HL-60 (cell line): ENCODE measurements around the gene SETD6.

Experiments
- DNase-seq, 2 experiments: peaks; one replicate each; pipeline ENCODE4 v3.0.0-alpha.2; 2010 to 2020; ENCODE audit warnings: low read depth in 1 of 2, low spot score in 1 of 2
- H3K27ac ChIP-seq: fragments of 250-450 bp; sonication (Bioruptor Pico); replicated peaks from 2 replicates; pipeline ENCODE4 v1.5.1; 2020; ENCODE audit warnings: mild to moderate bottlenecking, moderate library complexity
- H3K27me3 ChIP-seq: fragments of 250-450 bp; sonication (Bioruptor Pico); 2 replicates; pipeline ENCODE4 v1.5.1; 2021; ENCODE audit warnings: mild to moderate bottlenecking, moderate library complexity; ENCODE audit not compliant: insufficient read depth, poor library complexity, severe bottlenecking
- H3K4me3 ChIP-seq: replicated peaks from 2 replicates; pipeline ENCODE4 v1.5.1; 2011; ENCODE audit warnings: mild to moderate bottlenecking, control low read depth, low read length; ENCODE audit not compliant: insufficient read depth
- GABPA ChIP-seq: IDR thresholded peaks from 2 replicates; pipeline ENCODE4 v1.6.1; 2012; ENCODE audit warnings: low read depth
- POLR2AphosphoS5 ChIP-seq: IDR thresholded peaks from 2 replicates; pipeline ENCODE4 v1.6.1; 2012; ENCODE audit warnings: low read depth
- SPI1 ChIP-seq: IDR thresholded peaks from 2 replicates; pipeline ENCODE4 v1.6.1; 2012; ENCODE audit warnings: low read depth, mild to moderate bottlenecking, borderline replicate concordance
- TF ChIP-seq, protein P1 (sequence below): IDR thresholded peaks from 2 replicates; pipeline ENCODE4 v1.6.1; 2012; ENCODE audit warnings: low read depth; ENCODE audit not compliant: insufficient replicate concordance
- TF ChIP-seq, protein P2 (sequence below): IDR thresholded peaks from one replicate; pipeline ENCODE4 v1.5.1; 2011; ENCODE audit warnings: low read length, control low read depth, inconsistent platforms; ENCODE audit not compliant: insufficient read depth

Gene SETD6

DNA sequence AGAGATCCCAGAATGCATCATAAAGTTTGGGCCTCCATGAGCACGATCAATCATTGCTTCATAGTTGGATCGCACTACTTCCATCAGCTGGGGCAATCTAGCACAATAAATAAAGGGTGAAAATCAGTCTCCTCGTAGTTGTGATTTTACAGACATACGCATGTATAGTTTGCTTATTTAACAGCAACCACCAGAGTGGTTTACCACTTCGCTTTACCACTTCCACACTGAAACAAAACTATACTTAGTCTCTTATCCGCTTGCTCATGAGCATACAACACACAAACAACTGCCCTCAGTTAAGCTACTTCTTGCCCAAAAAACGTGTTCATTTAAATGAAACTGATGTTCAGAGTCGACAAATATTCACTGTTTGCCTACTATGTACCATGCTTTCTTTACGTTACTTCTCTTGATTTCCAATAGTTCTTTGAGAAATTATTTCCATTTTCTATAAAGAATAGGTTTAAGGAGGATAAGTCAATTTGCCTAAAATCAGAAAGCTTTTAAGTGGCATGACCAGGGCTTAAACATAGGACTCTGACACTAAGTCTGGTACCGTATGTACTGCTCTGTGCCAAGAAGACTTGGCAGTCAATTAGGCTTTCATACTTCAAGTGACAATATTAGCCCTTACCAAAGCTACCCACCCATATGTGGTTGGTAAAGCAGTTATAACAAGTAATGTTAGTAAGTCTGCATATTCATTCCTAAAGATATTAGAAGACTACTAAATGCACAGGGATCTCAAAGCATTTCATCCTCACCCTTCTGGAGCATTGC lies 22.0 kb downstream of the SETD6 start:
- H3K4me3 ChIP-seq = no peak overlapping the region
- no peak overlapping the region for H3K27ac ChIP-seq
- H3K27me3 ChIP-seq = no peaks in the 10 kb centered on the region
- TF ChIP-seq SPI1 = no peak
- TF ChIP-seq, protein P1, sequence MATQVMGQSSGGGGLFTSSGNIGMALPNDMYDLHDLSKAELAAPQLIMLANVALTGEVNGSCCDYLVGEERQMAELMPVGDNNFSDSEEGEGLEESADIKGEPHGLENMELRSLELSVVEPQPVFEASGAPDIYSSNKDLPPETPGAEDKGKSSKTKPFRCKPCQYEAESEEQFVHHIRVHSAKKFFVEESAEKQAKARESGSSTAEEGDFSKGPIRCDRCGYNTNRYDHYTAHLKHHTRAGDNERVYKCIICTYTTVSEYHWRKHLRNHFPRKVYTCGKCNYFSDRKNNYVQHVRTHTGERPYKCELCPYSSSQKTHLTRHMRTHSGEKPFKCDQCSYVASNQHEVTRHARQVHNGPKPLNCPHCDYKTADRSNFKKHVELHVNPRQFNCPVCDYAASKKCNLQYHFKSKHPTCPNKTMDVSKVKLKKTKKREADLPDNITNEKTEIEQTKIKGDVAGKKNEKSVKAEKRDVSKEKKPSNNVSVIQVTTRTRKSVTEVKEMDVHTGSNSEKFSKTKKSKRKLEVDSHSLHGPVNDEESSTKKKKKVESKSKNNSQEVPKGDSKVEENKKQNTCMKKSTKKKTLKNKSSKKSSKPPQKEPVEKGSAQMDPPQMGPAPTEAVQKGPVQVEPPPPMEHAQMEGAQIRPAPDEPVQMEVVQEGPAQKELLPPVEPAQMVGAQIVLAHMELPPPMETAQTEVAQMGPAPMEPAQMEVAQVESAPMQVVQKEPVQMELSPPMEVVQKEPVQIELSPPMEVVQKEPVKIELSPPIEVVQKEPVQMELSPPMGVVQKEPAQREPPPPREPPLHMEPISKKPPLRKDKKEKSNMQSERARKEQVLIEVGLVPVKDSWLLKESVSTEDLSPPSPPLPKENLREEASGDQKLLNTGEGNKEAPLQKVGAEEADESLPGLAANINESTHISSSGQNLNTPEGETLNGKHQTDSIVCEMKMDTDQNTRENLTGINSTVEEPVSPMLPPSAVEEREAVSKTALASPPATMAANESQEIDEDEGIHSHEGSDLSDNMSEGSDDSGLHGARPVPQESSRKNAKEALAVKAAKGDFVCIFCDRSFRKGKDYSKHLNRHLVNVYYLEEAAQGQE = no peak
- no peak for TF ChIP-seq GABPA
- TF ChIP-seq POLR2AphosphoS5 = no peak
- TF ChIP-seq, protein P2, sequence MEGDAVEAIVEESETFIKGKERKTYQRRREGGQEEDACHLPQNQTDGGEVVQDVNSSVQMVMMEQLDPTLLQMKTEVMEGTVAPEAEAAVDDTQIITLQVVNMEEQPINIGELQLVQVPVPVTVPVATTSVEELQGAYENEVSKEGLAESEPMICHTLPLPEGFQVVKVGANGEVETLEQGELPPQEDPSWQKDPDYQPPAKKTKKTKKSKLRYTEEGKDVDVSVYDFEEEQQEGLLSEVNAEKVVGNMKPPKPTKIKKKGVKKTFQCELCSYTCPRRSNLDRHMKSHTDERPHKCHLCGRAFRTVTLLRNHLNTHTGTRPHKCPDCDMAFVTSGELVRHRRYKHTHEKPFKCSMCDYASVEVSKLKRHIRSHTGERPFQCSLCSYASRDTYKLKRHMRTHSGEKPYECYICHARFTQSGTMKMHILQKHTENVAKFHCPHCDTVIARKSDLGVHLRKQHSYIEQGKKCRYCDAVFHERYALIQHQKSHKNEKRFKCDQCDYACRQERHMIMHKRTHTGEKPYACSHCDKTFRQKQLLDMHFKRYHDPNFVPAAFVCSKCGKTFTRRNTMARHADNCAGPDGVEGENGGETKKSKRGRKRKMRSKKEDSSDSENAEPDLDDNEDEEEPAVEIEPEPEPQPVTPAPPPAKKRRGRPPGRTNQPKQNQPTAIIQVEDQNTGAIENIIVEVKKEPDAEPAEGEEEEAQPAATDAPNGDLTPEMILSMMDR = no peak
- DNase-seq = no peak

DNA sequence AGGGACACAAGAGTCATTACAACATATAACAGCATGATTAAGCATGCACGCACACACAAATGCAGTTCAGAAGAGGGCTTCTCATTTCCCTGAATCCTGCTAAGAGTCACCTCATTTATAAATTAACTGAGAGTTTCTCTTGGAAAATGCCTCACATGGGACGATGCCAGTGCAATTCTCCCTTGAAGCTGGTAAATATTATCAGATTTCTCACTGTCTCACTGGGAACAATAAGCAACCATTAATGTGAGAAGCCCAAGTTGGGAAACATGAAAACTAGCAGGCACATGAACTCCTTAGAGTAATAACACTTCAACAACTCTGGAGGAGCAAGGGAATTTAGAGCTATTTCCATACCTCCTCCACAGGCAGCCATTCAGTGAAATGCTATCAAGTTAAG lies 26.4 kb downstream of the SETD6 start:
- Histone ChIP-seq H3K4me3 (no peak overlapping the region), H3K27ac (no peak overlapping the region), H3K27me3 (no peaks in the 10 kb centered on the region)
- TF ChIP-seq SPI1 (no peak), POLR2AphosphoS5 (no peak), GABPA (no peak)
- TF ChIP-seq, protein P2 = no peak
- TF ChIP-seq, protein P1 = no peak
- no peak for DNase-seq

DNA sequence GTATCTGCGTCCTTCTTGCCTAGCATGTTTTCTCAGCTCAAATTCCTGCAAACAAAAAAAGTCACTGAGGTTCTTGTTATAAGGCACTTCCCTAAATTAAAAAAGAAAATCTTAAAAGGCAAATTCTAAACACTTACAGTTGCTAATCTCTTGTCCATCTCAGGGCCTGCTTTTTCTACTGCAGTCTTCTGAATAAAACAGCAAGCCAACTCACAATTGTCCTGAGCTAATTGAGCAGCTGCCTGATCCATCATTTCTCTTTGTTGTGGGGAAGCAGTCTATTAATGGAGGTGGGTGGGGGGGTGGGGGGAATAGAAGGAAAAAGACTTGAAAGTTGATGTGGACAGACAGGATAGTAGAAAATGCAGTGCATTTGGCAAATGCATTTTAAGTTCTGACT lies 27.0 kb downstream of the SETD6 start:
- DNase-seq = no peak
- H3K27ac ChIP-seq = no peak overlapping the region
- H3K4me3 ChIP-seq = no peak overlapping the region
- no peaks in the 10 kb centered on the region for H3K27me3 ChIP-seq
- TF ChIP-seq, protein P1 = no peak
- no peak for TF ChIP-seq POLR2AphosphoS5
- TF ChIP-seq GABPA = no peak
- TF ChIP-seq, protein P2 = no peak
